CD4-positive, CD25-positive, alpha-beta regulatory T cell (primary cell): Measurements from ENCODE around the gene MYH9. TPM values are rescaled to one million over a fixed set of nuclear protein-coding genes. Genes with fewer than 3 reads are reported as not detected.

Experiments
- ATAC-seq, 2 donors: fragments of 150-1000 bp; cut with Tn5 transposase; one replicate each; pipeline ENCODE4 v1.10.0; 2021; ENCODE audit warnings: low read depth in 2 of 2, moderate number of reproducible peaks in 2 of 2, moderate library complexity in 1 of 2
- DNase-seq, 3 donors: peaks; one replicate each; pipeline versions ENCODE4 v3.0.0 to v3.0.0-alpha.2; 2012 to 2022; ENCODE audit warnings: mixed read lengths in 1 of 3
- H3K27ac ChIP-seq: one replicate; pipeline ENCODE4 v1.7.0; 2013; ENCODE audit warnings: mild to moderate bottlenecking, low read length; ENCODE audit not compliant: insufficient read depth, poor library complexity, severe bottlenecking
- H3K27me3 ChIP-seq: one replicate; pipeline ENCODE4 v1.7.0; 2013; ENCODE audit warnings: low read length; ENCODE audit not compliant: control insufficient read depth, insufficient read depth
- H3K36me3 ChIP-seq: one replicate; pipeline ENCODE4 v1.7.0; 2013; ENCODE audit warnings: mild to moderate bottlenecking, low read length, moderate library complexity; ENCODE audit not compliant: control insufficient read depth, insufficient read depth
- H3K4me1 ChIP-seq: 2 replicates; pipeline ENCODE4 v1.7.0; 2013; ENCODE audit warnings: mild to moderate bottlenecking, low read length; ENCODE audit not compliant: insufficient read depth, control insufficient read depth, poor library complexity, severe bottlenecking
- H3K4me3 ChIP-seq: one replicate; pipeline ENCODE4 v1.7.0; 2013; ENCODE audit warnings: low read depth, mild to moderate bottlenecking, low read length, moderate library complexity
- H3K9me3 ChIP-seq, 2 experiments: 1 replicate in 1 of 2; 2 replicates in 1 of 2; pipeline ENCODE4 v1.7.0; 2013; ENCODE audit warnings: low read length in 2 of 2, mild to moderate bottlenecking in 1 of 2, moderate library complexity in 1 of 2; ENCODE audit not compliant: control insufficient read depth in 2 of 2
- H3K27ac Mint-ChIP-seq, 3 donors: one replicate each; pipeline ENCODE4 v1.8.0; 2020 to 2022; ENCODE audit warnings: mild to moderate bottlenecking in 3 of 3, mixed read lengths in 3 of 3, moderate library complexity in 2 of 3
- H3K27me3 Mint-ChIP-seq: one replicate; pipeline ENCODE4 v1.8.0; 2022; ENCODE audit warnings: mild to moderate bottlenecking, mixed read lengths
- H3K36me3 Mint-ChIP-seq: one replicate; pipeline ENCODE4 v1.8.0; 2020; ENCODE audit warnings: mixed read lengths
- H3K4me1 Mint-ChIP-seq, 4 donors: one replicate each; pipeline ENCODE4 v1.8.0; 2020 to 2022; ENCODE audit warnings: mixed read lengths in 4 of 4, mild to moderate bottlenecking in 1 of 4
- H3K4me3 Mint-ChIP-seq, 4 donors: one replicate each; pipeline ENCODE4 v1.8.0; 2020 to 2022; ENCODE audit warnings: mild to moderate bottlenecking in 4 of 4, mixed read lengths in 4 of 4, moderate library complexity in 3 of 4
- H3K9me3 Mint-ChIP-seq, 7 donors: one replicate each; pipeline ENCODE4 v1.8.0; 2020 to 2022; ENCODE audit warnings: mixed read lengths in 7 of 7, mild to moderate bottlenecking in 3 of 7, moderate library complexity in 2 of 7
- polyA plus RNA-seq, 4 donors: library from polyadenylated mRNA; unstranded; fragments of 300-500 nt; fragmentation: Illumina TruSeq; gene quantifications; one replicate each; pipeline ENCODE4 v1.2.3, GENCODE V29; 2021
- total RNA-seq: library from RNA; stranded (reverse); gene quantifications from one replicate; pipeline ENCODE4 v1.2.3, GENCODE V29; 2022

The MYH9 gene
- total and polyA plus RNA-seq, 5 donors from 2014 or later: 80.0 to 1,341 (median 98.1) TPM

DNA sequence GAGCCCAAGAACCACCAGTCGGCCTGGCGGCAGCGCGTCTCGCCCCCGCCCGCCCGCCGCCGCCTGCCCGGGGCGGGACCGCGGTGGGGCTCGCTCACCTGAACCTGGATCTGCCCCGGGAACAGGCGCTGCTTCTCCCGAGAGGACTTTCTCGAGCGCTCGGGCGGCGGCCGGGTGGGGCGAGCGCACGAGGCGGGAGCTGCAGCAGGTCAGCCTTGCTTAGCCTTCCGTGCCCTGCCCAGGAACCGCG is 133 bp downstream of the MYH9 start:
- H3K36me3 Mint-ChIP-seq: peaks cover 13% of the 10 kb centered on the region
- H3K27ac ChIP-seq: peak overlapping the region; percentile 96
- no peaks in the 10 kb centered on the region for H3K36me3 ChIP-seq
- H3K4me1 Mint-ChIP-seq: peaks cover 12 to 44% (median 28%) of the 10 kb centered on the region in 4 donors
- H3K27me3 Mint-ChIP-seq: peaks cover 10% of the 10 kb centered on the region
- H3K9me3 Mint-ChIP-seq: no peaks in the 10 kb centered on the region
- peaks cover 41% of the 10 kb centered on the region for H3K4me1 ChIP-seq
- peak overlapping the region; percentile 87 to 98 (median 90) for H3K4me3 Mint-ChIP-seq
- no peaks in the 10 kb centered on the region for H3K27me3 ChIP-seq
- peak overlapping the region in 1 of 3 donors; percentile 83 for H3K27ac Mint-ChIP-seq
- DNase-seq (no peak), ATAC-seq (no peak)
- H3K4me3 ChIP-seq: no peak overlapping the region
- no peaks in the 10 kb centered on the region for H3K9me3 ChIP-seq

GRCh38 chr22:36386900-36387708 is 663 bp downstream of the MYH9 start:
- ATAC-seq (peak in 1 of 2 donors; percentile 12), DNase-seq (peak; percentile 38 to 77 (median 54))
- H3K27me3 Mint-ChIP-seq: peaks cover 10% of the 10 kb centered on the region
- H3K9me3 ChIP-seq: no peaks in the 10 kb centered on the region
- H3K36me3 Mint-ChIP-seq: peaks cover 13% of the 10 kb centered on the region
- peaks cover 12 to 49% (median 31%) of the 10 kb centered on the region in 4 donors for H3K4me1 Mint-ChIP-seq
- peak overlapping the region; percentile 93 to 98 (median 95) for H3K27ac Mint-ChIP-seq
- H3K4me3 ChIP-seq: peak overlapping the region; percentile 91
- H3K27me3 ChIP-seq: no peaks in the 10 kb centered on the region
- H3K4me1 ChIP-seq: peaks cover 47% of the 10 kb centered on the region
- H3K36me3 ChIP-seq: no peaks in the 10 kb centered on the region
- peak overlapping the region; percentile 96 for H3K27ac ChIP-seq
- H3K9me3 Mint-ChIP-seq: no peaks in the 10 kb centered on the region
- peak overlapping the region; percentile 90 to 96 (median 92) for H3K4me3 Mint-ChIP-seq

DNA sequence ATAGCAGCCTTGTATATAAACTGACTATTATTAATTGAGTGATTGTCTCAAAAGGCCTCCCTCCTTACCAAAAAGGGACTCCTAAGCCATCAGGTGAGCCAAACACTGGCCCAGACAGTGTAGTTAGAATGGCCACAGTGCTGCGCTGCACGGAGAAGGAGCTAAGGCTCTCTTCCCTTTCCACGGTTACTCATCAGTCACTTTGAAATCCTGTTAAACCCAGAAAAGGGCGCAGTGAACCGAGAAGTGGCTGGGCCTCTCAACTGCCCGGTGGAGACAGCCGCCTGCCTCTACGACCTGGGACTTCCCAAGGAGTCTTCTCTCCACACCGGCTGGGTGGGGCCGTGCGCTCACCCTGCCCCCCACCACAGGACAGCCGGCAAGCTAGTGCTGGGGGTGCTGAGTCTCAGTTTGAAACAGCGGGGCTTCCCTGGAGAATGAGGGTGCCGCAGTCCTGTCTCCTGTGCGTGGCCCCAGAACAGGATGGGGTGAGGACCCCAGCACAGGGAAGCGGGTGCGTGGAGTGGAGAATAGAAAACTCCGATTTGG is 1.3 kb downstream of the MYH9 start:
- no peaks in the 10 kb centered on the region for H3K36me3 ChIP-seq
- peaks cover 17% of the 10 kb centered on the region for H3K36me3 Mint-ChIP-seq
- H3K4me3 ChIP-seq: peak overlapping the region; percentile 91
- no peaks in the 10 kb centered on the region for H3K9me3 ChIP-seq
- ATAC-seq (no peak), DNase-seq (peak in 1 of 3 donors; percentile 39)
- peak overlapping the region; percentile 90 to 96 (median 92) for H3K4me3 Mint-ChIP-seq
- H3K27ac ChIP-seq: peak overlapping the region; percentile 96
- H3K27me3 ChIP-seq: no peaks in the 10 kb centered on the region
- H3K4me1 ChIP-seq: peaks cover 53% of the 10 kb centered on the region
- H3K27me3 Mint-ChIP-seq: peaks cover 10% of the 10 kb centered on the region
- peaks cover 16 to 55% (median 36%) of the 10 kb centered on the region in 4 donors for H3K4me1 Mint-ChIP-seq
- peak overlapping the region; percentile 93 to 98 (median 95) for H3K27ac Mint-ChIP-seq
- H3K9me3 Mint-ChIP-seq: no peaks in the 10 kb centered on the region

- peaks cover 3% of the 10 kb centered on the region for H3K36me3 ChIP-seq
- no peaks in the 10 kb centered on the region for H3K27me3 ChIP-seq
- H3K4me3 ChIP-seq: peak overlapping the region; percentile 91
- H3K9me3 ChIP-seq: no peaks in the 10 kb centered on the region
- Mint-ChIP-seq H3K9me3 (no peaks in the 10 kb centered on the region), H3K4me3 (peak overlapping the region; percentile 90 to 96 (median 92)), H3K4me1 (peaks cover 16 to 62% (median 40%) of the 10 kb centered on the region in 4 donors), H3K27ac (peak overlapping the region; percentile 93 to 98 (median 95)), H3K36me3 (peaks cover 19% of the 10 kb centered on the region), H3K27me3 (peaks cover 10% of the 10 kb centered on the region)
- ATAC-seq (no peak), DNase-seq (peak in 2 of 3 donors; percentile 48 to 65)
- peaks cover 60% of the 10 kb centered on the region for H3K4me1 ChIP-seq
- peak overlapping the region; percentile 96 for H3K27ac ChIP-seq
These were observed 2.0 kb downstream of the MYH9 start for GRCh38 chr22:36385491-36386350.

GRCh38 chr22:36384766-36385481 is 2.8 kb downstream of the MYH9 start:
- DNase-seq (peak; percentile 48 to 83 (median 81)), ATAC-seq (peak in 1 of 2 donors; percentile 22)
- peaks cover 16 to 60% (median 47%) of the 10 kb centered on the region in 4 donors for H3K4me1 Mint-ChIP-seq
- Histone ChIP-seq H3K27me3 (no peaks in the 10 kb centered on the region), H3K36me3 (peaks cover 4% of the 10 kb centered on the region), H3K4me3 (peak overlapping the region; percentile 91), H3K9me3 (no peaks in the 10 kb centered on the region), H3K27ac (peak overlapping the region; percentile 96), H3K4me1 (peaks cover 68% of the 10 kb centered on the region)
- H3K27me3 Mint-ChIP-seq: peaks cover 10% of the 10 kb centered on the region
- peaks cover 21% of the 10 kb centered on the region for H3K36me3 Mint-ChIP-seq
- peak overlapping the region; percentile 93 to 98 (median 95) for H3K27ac Mint-ChIP-seq
- H3K9me3 Mint-ChIP-seq: no peaks in the 10 kb centered on the region
- peak overlapping the region; percentile 90 to 96 (median 92) for H3K4me3 Mint-ChIP-seq

DNA sequence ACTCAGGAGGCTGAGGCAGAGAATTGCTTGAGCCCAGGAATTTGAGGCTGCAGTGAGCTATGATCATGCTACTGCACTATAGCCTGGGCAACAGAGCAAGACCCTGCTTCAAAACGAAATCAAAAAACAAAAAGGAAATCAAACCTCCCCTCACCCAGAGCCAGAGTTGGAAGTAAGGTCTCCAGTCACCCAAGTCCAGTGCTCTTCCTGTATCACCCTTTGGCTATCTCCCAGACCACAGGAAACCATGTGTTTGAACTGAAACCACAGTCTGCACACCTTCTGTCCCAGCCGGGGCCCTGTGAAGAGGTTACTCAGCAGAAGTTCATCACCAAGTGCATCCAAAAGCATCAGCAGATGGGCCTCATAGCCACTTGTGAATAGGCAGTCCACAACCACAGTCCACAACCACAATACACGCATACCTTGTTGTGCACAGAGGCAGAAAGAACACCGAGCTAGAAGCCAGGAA is 4.6 kb downstream of the MYH9 start:
- peaks cover 14 to 68% (median 53%) of the 10 kb centered on the region in 4 donors for H3K4me1 Mint-ChIP-seq
- peaks cover 4% of the 10 kb centered on the region for H3K36me3 ChIP-seq
- no peaks in the 10 kb centered on the region for H3K27me3 ChIP-seq
- H3K9me3 Mint-ChIP-seq: no peaks in the 10 kb centered on the region
- H3K27ac Mint-ChIP-seq: peak overlapping the region; percentile 93 to 100 (median 93)
- DNase-seq: peak; percentile 49 to 75 (median 50)
- peaks cover 24% of the 10 kb centered on the region for H3K36me3 Mint-ChIP-seq
- H3K9me3 ChIP-seq: no peaks in the 10 kb centered on the region
- H3K4me1 ChIP-seq: peaks cover 79% of the 10 kb centered on the region
- H3K27me3 Mint-ChIP-seq: peaks cover 9% of the 10 kb centered on the region
- peak overlapping the region; percentile 96 for H3K27ac ChIP-seq
- ATAC-seq: no peak
- peak overlapping the region; percentile 73 for H3K4me3 ChIP-seq
- peak overlapping the region; percentile 83 to 96 (median 90) for H3K4me3 Mint-ChIP-seq
